Measurements from ENCODE around the gene EPS15. TPM values are rescaled to one million over a fixed set of nuclear protein-coding genes. Genes with fewer than 3 reads are reported as not detected.
"Not testable (repeated sequence)": the region's sequence is repeated elsewhere in the genome, so short reads cannot be mapped to it uniquely, and the experiment has no call there.

EPS15 gene
- total and polyA plus RNA-seq, 2 experiments from 2014 or later = 31.0 to 76.5 TPM

- Histone ChIP-seq H3K4me3 (no peak overlapping the region), H3K27me3 (ENCODE audit: insufficient read depth) (no peaks in the 10 kb centered on the region), H3K79me2 (replicated peaks; ENCODE audit: insufficient read depth) (peaks cover 85% of the 10 kb centered on the region), H2AFZ (no peak overlapping the region), H3K9me2 (ENCODE audit: insufficient read depth) (no peaks in the 10 kb centered on the region), H3F3A (replicated peaks; ENCODE audit: low read depth) (no peaks in the 10 kb centered on the region), H3K36me3 (ENCODE audit: insufficient read depth) (no peaks in the 10 kb centered on the region), H4K20me1 (replicated peaks; ENCODE audit: insufficient read depth) (peaks cover 12% of the 10 kb centered on the region; the same call in 1 of the 2 replicates), H3K27ac (ENCODE audit: low read depth) (no peak overlapping the region), H3K4me2 (no peak overlapping the region), H3K4me1 (ENCODE audit: insufficient read depth) (no peaks in the 10 kb centered on the region)
- TF ChIP-seq ZNF331 (CRISPR knock-in tag; IDR thresholded peaks at IDR 0.05; ENCODE audit: low read depth) = no peak
- no peak for TF ChIP-seq REST (IDR thresholded peaks at IDR 0.05; ENCODE audit: unreplicated experiment)
- TF ChIP-seq, protein P1, sequence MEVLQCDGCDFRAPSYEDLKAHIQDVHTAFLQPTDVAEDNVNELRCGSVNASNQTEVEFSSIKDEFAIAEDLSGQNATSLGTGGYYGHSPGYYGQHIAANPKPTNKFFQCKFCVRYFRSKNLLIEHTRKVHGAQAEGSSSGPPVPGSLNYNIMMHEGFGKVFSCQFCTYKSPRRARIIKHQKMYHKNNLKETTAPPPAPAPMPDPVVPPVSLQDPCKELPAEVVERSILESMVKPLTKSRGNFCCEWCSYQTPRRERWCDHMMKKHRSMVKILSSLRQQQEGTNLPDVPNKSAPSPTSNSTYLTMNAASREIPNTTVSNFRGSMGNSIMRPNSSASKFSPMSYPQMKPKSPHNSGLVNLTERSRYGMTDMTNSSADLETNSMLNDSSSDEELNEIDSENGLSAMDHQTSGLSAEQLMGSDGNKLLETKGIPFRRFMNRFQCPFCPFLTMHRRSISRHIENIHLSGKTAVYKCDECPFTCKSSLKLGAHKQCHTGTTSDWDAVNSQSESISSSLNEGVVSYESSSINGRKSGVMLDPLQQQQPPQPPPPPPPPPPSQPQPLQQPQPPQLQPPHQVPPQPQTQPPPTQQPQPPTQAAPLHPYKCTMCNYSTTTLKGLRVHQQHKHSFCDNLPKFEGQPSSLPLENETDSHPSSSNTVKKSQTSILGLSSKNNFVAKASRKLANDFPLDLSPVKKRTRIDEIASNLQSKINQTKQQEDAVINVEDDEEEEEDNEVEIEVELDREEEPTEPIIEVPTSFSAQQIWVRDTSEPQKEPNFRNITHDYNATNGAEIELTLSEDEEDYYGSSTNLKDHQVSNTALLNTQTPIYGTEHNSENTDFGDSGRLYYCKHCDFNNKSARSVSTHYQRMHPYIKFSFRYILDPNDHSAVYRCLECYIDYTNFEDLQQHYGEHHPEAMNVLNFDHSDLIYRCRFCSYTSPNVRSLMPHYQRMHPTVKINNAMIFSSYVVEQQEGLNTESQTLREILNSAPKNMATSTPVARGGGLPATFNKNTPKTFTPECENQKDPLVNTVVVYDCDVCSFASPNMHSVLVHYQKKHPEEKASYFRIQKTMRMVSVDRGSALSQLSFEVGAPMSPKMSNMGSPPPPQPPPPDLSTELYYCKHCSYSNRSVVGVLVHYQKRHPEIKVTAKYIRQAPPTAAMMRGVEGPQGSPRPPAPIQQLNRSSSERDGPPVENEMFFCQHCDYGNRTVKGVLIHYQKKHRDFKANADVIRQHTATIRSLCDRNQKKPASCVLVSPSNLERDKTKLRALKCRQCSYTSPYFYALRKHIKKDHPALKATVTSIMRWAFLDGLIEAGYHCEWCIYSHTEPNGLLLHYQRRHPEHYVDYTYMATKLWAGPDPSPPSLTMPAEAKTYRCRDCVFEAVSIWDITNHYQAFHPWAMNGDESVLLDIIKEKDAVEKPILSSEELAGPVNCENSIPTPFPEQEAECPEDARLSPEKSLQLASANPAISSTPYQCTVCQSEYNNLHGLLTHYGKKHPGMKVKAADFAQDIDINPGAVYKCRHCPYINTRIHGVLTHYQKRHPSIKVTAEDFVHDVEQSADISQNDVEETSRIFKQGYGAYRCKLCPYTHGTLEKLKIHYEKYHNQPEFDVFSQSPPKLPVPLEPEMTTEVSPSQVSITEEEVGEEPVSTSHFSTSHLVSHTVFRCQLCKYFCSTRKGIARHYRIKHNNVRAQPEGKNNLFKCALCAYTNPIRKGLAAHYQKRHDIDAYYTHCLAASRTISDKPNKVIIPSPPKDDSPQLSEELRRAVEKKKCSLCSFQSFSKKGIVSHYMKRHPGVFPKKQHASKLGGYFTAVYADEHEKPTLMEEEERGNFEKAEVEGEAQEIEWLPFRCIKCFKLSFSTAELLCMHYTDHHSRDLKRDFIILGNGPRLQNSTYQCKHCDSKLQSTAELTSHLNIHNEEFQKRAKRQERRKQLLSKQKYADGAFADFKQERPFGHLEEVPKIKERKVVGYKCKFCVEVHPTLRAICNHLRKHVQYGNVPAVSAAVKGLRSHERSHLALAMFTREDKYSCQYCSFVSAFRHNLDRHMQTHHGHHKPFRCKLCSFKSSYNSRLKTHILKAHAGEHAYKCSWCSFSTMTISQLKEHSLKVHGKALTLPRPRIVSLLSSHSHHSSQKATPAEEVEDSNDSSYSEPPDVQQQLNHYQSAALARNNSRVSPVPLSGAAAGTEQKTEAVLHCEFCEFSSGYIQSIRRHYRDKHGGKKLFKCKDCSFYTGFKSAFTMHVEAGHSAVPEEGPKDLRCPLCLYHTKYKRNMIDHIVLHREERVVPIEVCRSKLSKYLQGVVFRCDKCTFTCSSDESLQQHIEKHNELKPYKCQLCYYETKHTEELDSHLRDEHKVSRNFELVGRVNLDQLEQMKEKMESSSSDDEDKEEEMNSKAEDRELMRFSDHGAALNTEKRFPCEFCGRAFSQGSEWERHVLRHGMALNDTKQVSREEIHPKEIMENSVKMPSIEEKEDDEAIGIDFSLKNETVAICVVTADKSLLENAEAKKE (CRISPR knock-in tag; IDR thresholded peaks at IDR 0.05) = no peak
- TF ChIP-seq, protein P2, sequence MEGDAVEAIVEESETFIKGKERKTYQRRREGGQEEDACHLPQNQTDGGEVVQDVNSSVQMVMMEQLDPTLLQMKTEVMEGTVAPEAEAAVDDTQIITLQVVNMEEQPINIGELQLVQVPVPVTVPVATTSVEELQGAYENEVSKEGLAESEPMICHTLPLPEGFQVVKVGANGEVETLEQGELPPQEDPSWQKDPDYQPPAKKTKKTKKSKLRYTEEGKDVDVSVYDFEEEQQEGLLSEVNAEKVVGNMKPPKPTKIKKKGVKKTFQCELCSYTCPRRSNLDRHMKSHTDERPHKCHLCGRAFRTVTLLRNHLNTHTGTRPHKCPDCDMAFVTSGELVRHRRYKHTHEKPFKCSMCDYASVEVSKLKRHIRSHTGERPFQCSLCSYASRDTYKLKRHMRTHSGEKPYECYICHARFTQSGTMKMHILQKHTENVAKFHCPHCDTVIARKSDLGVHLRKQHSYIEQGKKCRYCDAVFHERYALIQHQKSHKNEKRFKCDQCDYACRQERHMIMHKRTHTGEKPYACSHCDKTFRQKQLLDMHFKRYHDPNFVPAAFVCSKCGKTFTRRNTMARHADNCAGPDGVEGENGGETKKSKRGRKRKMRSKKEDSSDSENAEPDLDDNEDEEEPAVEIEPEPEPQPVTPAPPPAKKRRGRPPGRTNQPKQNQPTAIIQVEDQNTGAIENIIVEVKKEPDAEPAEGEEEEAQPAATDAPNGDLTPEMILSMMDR (conservative IDR thresholded peaks at IDR 0.05; ENCODE audit: low read depth in 2 of 2) = no peak
- TF ChIP-seq JUNB (IDR thresholded peaks at IDR 0.05; ENCODE audit: unreplicated experiment) = no peak
- TF ChIP-seq EZH2phosphoT487 (IDR thresholded peaks at IDR 0.05; ENCODE audit: unreplicated experiment) = no peak
- no peak for TF ChIP-seq ZNF114 (CRISPR knock-in tag; IDR thresholded peaks at IDR 0.05)
- ATAC-seq (no peak), DNase-seq (ENCODE audit: low spot score) (no peak)
- H3K27me3 Mint-ChIP-seq (ENCODE audit: insufficient read depth, low read depth, poor library complexity) = peaks cover 4% of the 10 kb centered on the region
- H3K27ac Mint-ChIP-seq = no peak overlapping the region
- H3K4me1 Mint-ChIP-seq = peaks cover under 1% of the 10 kb centered on the region; the same call in 2 of the 3 replicates
- H3K4me3 Mint-ChIP-seq = no peak overlapping the region
- H3K9me3 Mint-ChIP-seq = no peaks in the 10 kb centered on the region
- peaks cover 14% of the 10 kb centered on the region; the same call in 2 of the 3 replicates for H3K36me3 Mint-ChIP-seq (ENCODE audit: low read depth)
These were observed 14.1 kb downstream of the EPS15 start for GRCh38 chr1:51504806-51505525.

- ATAC-seq; H3K27me3 Mint-ChIP-seq (ENCODE audit: insufficient read depth, low read depth, poor library complexity): not testable (repeated sequence)
- H3K79me2 ChIP-seq (replicated peaks; ENCODE audit: insufficient read depth) = peaks cover 72% of the 10 kb centered on the region
These were observed 17.8 kb downstream of the EPS15 start for GRCh38 chr1:51501218-51501630.

More at GRCh38 chr1:51501218-51501630, 17.8 kb downstream of the EPS15 start:
- not testable (repeated sequence) for H3K27ac ChIP-seq (ENCODE audit: low read depth); H4K20me1 ChIP-seq (replicated peaks; ENCODE audit: insufficient read depth); H3K36me3 ChIP-seq (ENCODE audit: insufficient read depth); H3K4me3 ChIP-seq; H3K4me3 Mint-ChIP-seq; H2AFZ ChIP-seq; H3K27me3 ChIP-seq (ENCODE audit: insufficient read depth); H3K27ac Mint-ChIP-seq; H3K4me1 Mint-ChIP-seq; H3K4me1 ChIP-seq (ENCODE audit: insufficient read depth); H3K9me2 ChIP-seq (ENCODE audit: insufficient read depth); DNase-seq (ENCODE audit: low spot score); H3K4me2 ChIP-seq; H3K9me3 Mint-ChIP-seq; H3F3A ChIP-seq (replicated peaks; ENCODE audit: low read depth)
- H3K36me3 Mint-ChIP-seq (ENCODE audit: low read depth) = peaks cover 29% of the 10 kb centered on the region; the same call in 2 of the 3 replicates
